Lower lobe of right lung (tissue), 2 donors: Measurements from ENCODE around the gene MAP3K7CL. TPM values are rescaled to one million over a fixed set of nuclear protein-coding genes. Genes with fewer than 3 reads are reported as not detected.

ENCODE experiments used
- ATAC-seq, 2 donors: fragments of 200-7000 bp; cut with Tn5 transposase; one replicate each; pipeline ENCODE4 v1.9.1; 2020 to 2022; ENCODE audit warnings: mild to moderate bottlenecking in 2 of 2, moderate library complexity in 2 of 2
- DNase-seq: peaks from one replicate; pipeline ENCODE4 v3.0.0-alpha.2; 2020
- H3K27ac ChIP-seq: fragments of 200-600 bp; one replicate; pipeline ENCODE4 v1.8.0; 2022
- H3K27me3 ChIP-seq: fragments of 200-600 bp; one replicate; pipeline ENCODE4 v1.8.0; 2022; ENCODE audit warnings: low read depth
- H3K36me3 ChIP-seq: fragments of 200-600 bp; one replicate; pipeline ENCODE4 v1.8.0; 2022; ENCODE audit warnings: mild to moderate bottlenecking
- H3K4me1 ChIP-seq: fragments of 200-600 bp; one replicate; pipeline ENCODE4 v1.8.0; 2022
- H3K4me3 ChIP-seq: fragments of 200-600 bp; one replicate; pipeline ENCODE4 v1.8.0; 2022; ENCODE audit warnings: mild to moderate bottlenecking
- H3K9me3 ChIP-seq: fragments of 200-600 bp; one replicate; pipeline ENCODE4 v1.8.0; 2022
- intact Hi-C: fragments of 100-400 bp; cut with DNase I; formaldehyde crosslinking; loops from one replicate; pipeline ENCODE4 v1.11.0; 2022
- total RNA-seq: library from RNA; stranded (reverse); fragmentation: NEBNext Ultra II Directional; extraction: Animal tissue kit (Norgen Biotek cat#: 25700); gene quantifications from one replicate; pipeline ENCODE4 v1.2.1, GENCODE V29; 2021
- TF ChIP-seq, protein P1 (sequence below): fragments of 200-600 bp; IDR thresholded peaks from one replicate; pipeline ENCODE4 v1.8.0; 2022; ENCODE audit warnings: antibody characterized with exemption, mild to moderate bottlenecking
- donor health status: DM: no; HTN: yes; CAD: no; lungs with severe emphysema.

MAP3K7CL gene
- total RNA-seq, 1 donor from 2014 or later, result 8.3 TPM

DNA sequence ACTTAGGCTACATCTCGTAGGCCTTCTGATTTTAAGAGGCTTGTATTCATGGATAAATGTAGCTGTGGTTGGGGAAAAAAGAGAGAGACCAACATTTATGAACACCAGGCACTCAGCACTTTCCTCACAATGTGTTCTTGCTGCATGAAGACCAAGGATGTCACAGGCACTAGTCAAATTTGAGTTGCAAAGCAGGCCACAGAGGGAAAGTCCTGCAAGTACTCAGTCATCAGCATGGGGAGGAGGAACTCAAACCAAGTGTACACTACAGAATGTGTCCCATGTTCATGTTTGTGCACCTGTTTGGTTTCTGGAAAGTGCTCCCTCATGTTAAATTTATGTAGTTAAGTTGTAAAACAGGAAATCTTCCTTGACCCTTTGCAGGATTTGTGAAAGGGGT lies 8.7 kb upstream of the MAP3K7CL start:
- H3K27ac ChIP-seq, result no peak overlapping the region
- ATAC-seq, result no peak
- intact Hi-C loops, result no loop called here

DNA sequence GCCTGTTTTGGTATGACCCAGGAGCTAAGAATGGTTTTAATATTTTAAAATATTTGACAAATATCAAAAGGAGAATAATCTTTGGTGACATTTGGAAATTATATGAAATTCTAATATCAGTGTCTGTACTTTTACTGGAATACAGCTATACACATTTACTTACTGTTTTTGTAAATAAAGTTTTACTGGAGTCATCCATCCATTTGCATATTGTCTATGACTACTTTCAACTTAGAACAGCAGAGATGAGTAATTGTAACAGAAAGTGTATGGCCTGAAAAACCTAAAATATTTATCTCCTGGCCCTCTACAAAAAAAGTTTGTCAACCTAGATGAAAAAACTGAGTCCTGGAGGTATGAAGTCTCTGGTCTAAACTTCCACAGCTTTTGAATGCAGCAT lies 5.8 kb upstream of the MAP3K7CL start:
- no peak for ATAC-seq
- no peak overlapping the region for H3K4me3 ChIP-seq
- intact Hi-C loops, result no loop called here

More for the DNA sequence above, 8.7 kb upstream of the MAP3K7CL start:
- TF ChIP-seq, protein P1, sequence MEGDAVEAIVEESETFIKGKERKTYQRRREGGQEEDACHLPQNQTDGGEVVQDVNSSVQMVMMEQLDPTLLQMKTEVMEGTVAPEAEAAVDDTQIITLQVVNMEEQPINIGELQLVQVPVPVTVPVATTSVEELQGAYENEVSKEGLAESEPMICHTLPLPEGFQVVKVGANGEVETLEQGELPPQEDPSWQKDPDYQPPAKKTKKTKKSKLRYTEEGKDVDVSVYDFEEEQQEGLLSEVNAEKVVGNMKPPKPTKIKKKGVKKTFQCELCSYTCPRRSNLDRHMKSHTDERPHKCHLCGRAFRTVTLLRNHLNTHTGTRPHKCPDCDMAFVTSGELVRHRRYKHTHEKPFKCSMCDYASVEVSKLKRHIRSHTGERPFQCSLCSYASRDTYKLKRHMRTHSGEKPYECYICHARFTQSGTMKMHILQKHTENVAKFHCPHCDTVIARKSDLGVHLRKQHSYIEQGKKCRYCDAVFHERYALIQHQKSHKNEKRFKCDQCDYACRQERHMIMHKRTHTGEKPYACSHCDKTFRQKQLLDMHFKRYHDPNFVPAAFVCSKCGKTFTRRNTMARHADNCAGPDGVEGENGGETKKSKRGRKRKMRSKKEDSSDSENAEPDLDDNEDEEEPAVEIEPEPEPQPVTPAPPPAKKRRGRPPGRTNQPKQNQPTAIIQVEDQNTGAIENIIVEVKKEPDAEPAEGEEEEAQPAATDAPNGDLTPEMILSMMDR, result no peak
- H3K9me3 ChIP-seq, result no peaks in the 10 kb centered on the region
- H3K36me3 ChIP-seq, result no peaks in the 10 kb centered on the region
- H3K27me3 ChIP-seq, result no peaks in the 10 kb centered on the region
- no peak for DNase-seq
- H3K4me1 ChIP-seq, result no peaks in the 10 kb centered on the region
- H3K4me3 ChIP-seq, result no peak overlapping the region

DNA sequence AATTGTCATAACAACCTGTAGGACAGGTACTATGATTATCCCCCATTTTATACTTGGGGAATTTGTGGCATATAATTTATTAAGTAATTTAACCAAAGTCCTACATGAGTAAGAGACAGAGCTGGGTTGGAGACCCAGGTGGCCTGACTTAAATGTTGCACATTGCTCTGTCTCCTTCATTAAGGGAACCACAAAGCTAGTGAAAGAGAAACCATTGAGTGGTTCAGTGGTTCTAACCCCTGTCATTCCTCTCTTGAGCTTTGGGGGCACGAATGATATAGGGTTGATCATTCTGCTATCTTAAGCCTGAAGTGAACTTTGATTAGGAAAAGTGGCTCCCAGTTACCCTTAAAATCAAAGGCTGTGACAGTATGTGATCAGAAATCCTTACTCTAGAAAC lies 5.3 kb upstream of the MAP3K7CL start:
- ATAC-seq (no peak), DNase-seq (no peak)
- H3K27ac ChIP-seq, result no peak overlapping the region
- TF ChIP-seq, protein P1, result no peak
- no peak overlapping the region for H3K4me3 ChIP-seq
- no peaks in the 10 kb centered on the region for H3K9me3 ChIP-seq
- no peaks in the 10 kb centered on the region for H3K27me3 ChIP-seq
- H3K36me3 ChIP-seq, result no peaks in the 10 kb centered on the region
- H3K4me1 ChIP-seq, result no peaks in the 10 kb centered on the region
- intact Hi-C loops, result no loop called here

More for the DNA sequence above, 5.8 kb upstream of the MAP3K7CL start:
- no peak overlapping the region for H3K27ac ChIP-seq
- no peaks in the 10 kb centered on the region for H3K9me3 ChIP-seq
- no peaks in the 10 kb centered on the region for H3K36me3 ChIP-seq
- TF ChIP-seq, protein P1, result no peak
- no peaks in the 10 kb centered on the region for H3K4me1 ChIP-seq
- H3K27me3 ChIP-seq, result no peaks in the 10 kb centered on the region
- no peak for DNase-seq

DNA sequence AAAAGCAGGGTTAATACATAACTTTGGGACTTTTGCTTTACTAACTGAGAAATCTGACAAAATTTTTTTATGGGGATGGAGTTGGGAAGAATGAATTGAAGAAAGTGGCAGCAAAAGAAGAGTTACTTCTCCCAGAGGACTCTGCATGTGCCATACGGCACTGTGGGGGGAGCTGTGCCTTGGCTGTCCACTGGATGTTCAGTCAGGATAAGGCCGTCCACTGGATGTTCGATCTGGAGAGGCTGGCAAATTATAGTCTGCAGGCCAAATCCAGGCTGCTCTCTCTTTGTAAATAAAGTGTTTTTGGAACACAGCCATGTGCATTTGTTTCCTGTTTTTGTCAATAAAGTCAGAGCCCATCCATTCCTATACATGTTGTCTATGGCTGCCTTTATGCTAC lies 4.5 kb upstream of the MAP3K7CL start:
- no peak for DNase-seq
- Histone ChIP-seq H3K27ac (no peak overlapping the region), H3K36me3 (no peaks in the 10 kb centered on the region), H3K27me3 (no peaks in the 10 kb centered on the region), H3K4me1 (no peaks in the 10 kb centered on the region), H3K9me3 (no peaks in the 10 kb centered on the region), H3K4me3 (no peak overlapping the region)
- no peak for ATAC-seq
- TF ChIP-seq, protein P1, result no peak
- intact Hi-C loops, result no loop called here

DNA sequence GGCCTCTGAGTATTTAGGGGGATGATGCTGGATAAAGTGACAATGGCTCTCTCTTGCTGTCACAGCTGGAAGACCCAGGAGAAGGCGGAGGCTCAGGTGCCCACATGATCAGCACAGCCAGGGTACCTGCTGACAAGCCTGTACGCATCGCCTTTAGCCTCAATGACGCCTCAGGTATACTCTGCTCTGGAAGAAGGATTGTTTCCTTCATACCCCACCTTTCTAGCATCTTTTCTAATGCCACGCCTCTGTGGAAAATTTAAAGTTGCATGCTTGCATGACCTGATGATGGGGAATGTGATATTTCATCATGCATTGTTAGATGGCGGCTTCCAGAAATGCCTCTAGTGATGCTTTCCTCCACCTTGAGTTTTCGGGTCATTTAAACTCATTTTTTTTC lies 2.8 kb downstream of the MAP3K7CL start:
- ATAC-seq, result no peak

More for the DNA sequence above, 2.8 kb downstream of the MAP3K7CL start:
- intact Hi-C loops, result no loop called here
- no peaks in the 10 kb centered on the region for H3K4me1 ChIP-seq
- TF ChIP-seq, protein P1, result no peak
- H3K27ac ChIP-seq, result no peak overlapping the region
- no peaks in the 10 kb centered on the region for H3K36me3 ChIP-seq
- H3K9me3 ChIP-seq, result no peaks in the 10 kb centered on the region
- no peak overlapping the region for H3K4me3 ChIP-seq
- H3K27me3 ChIP-seq, result no peaks in the 10 kb centered on the region
- no peak for DNase-seq
